ENCODE data around the gene PC.

PC gene

GRCh38 chr11:66855574-66856495 lies 102.3 kb downstream of the PC start:
- DNase-seq (ENCODE audit: low read depth, low spot score), result peak; percentile 97

- DNase-seq (ENCODE audit: low read depth, low spot score), result no peak
These were observed 103.4 kb downstream of the PC start for GRCh38 chr11:66854729-66855211.

DNA sequence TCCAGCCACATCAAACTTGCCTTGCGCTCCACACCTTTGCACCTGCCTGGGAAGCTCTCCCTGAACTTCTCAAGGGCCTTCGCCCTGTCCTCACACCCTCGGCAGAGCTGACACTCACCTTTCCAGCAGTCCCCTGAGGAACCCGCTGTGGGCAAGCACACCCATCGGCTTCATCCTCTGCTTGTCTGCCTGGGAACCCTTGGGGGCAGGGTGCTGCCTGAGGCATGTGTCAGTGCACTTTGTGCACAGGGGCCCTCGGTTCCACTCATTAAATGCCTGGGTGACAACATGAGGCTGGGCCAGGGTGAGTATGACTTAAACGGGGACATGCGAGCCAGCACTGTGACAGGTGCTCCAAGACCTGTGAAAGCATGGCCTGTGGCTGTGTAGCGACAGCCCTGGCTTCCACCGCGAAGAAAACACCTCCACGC lies 103.9 kb downstream of the PC start:
- no peak for DNase-seq (ENCODE audit: low read depth, low spot score)

DNA sequence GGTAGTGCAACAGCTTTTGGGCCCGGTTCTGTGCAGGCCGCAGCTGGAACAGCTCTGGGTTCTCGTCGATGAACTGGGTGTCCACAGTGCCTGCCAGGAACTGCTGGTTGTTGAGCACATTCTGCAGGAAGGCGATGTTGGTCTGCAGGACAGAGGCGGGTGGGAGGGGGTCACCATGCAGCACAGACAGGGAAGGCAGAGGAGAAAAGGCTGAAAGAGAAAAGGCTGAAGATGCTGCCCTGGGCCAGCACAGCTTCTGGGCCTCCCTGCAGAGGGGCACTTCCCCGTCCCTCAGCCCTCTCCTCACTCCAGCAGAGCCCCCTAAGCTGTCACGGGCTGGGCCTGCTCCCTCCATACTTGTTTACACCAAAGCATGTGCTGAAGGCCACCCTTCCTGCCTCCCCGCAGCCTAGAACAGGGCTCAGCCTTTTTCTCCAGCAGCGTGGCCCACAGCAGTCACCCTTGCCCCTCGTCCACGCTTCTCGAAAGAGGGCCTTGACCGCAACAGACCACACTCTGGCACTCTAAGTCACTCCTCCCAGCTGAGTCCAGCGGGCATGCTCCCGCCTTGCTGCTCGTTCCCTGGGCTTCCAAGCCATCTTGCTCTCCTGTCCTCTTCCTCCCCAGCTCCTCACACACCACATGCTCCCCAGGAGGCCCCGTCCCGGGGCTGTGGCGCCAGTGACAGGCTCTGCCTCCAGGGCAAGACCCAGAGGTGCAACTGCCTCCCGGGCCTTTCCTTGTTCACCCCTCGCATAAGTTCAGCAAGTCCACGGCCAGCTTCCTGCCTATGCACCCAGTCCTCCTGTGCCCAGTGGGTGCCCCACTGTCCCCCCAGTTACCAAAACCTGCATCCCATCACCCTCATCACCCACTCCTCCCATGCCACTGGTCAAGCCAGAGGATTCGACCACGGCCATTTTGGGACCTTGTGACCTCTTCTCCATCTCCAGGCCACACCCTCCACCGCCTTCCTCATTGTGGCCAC lies 104.6 kb downstream of the PC start:
- DNase-seq (ENCODE audit: low read depth, low spot score), result no peak

GRCh38 chr11:66852466-66853241 lies 105.5 kb downstream of the PC start:
- DNase-seq (ENCODE audit: low read depth, low spot score), result no peak

- DNase-seq (ENCODE audit: low read depth, low spot score), result no peak
These were observed 106.3 kb downstream of the PC start for GRCh38 chr11:66851698-66852465.

GRCh38 chr11:66851239-66851596 lies 107.0 kb downstream of the PC start:
- no peak for DNase-seq (ENCODE audit: low read depth, low spot score)

DNA sequence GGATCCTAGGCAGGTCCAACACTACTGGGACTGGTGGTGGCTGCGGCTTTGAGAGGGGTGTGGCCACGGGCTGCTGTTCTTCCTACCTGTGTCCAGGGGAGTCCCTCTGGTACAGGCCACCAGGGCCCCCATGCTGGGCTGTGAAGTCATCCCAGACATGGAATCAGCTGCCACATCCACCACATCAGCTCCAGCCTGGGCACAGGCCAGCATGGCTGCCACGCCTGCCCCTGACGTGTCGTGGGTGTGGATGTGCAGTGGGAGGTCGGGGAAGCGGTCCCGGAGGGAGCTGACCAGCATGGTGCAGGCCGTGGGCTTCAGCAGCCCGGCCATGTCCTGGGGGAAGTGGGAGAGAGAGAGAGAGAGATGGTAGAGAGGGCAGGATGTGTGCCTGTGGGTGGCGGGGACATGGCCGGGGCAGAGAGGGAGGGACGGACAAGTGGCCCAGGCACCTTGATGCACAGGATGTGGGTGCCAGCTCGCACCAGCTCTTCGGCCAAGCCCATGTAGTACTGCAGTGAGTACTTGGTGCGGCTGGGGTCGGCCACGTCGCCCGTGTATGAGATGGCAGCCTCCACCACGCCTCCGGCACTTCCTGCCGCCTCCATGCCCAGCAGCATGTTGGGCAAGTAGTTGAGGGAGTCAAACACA lies 107.5 kb downstream of the PC start:
- DNase-seq (ENCODE audit: low read depth, low spot score), result no peak

DNA sequence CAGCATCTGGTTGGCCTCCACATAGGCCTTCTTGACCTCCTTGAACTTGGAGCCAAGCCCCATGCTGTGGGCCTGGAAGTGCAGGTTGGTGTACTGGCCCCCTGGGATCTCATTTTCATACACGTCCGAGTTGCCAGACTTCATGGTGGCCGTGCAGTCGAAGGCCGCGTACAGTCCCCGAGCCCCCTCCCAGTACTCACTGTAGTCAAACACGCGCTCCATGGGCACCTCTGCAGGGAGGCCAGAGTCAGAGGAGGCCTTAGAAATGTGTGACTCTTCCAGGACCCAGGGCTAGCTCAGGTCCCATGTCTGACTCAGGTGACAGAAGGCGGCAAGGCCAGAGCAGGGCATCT lies 108.0 kb downstream of the PC start:
- no peak for DNase-seq (ENCODE audit: low read depth, low spot score)

DNA sequence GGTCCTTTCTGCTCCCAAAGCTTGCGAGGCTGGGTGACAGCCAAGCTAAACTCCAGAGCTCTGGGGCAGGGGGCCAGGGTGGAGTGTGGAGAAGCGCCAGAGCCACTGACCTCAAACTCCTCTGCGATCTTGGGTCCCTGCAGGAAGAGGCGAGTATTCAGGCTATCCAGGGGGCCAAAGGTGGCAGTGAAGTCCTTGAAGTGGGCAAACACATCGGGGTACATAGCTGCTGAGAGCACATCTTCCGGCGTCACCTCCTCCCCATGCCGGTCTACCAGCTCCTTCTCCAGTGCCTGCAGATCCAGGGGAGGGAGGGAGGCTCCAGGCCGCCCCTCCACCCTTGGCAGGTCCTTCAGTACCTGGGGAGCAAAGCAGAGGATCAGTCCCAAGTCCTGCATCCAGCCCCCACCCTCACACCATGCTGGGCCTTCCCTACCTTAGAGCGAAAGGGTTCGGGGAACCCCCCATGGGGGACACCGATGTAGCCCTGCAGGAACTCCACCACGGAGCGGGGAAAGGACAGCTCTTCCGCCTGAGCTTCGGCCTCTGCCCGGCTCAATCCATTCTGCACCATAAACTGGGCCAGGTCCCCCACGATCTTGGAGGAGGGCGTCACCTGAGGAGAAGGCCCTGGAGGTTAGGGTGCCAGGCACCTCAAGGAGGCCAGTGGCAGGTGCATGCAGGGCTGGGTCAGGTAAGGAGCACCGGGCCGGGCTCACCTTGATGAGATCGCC lies 108.5 kb downstream of the PC start:
- DNase-seq (ENCODE audit: low read depth, low spot score), result no peak

- no peak for DNase-seq (ENCODE audit: low read depth, low spot score)
These were observed 109.3 kb downstream of the PC start for GRCh38 chr11:66848671-66849500.

GRCh38 chr11:66847461-66848232 lies 110.5 kb downstream of the PC start:
- no peak for DNase-seq (ENCODE audit: low read depth, low spot score)

DNA sequence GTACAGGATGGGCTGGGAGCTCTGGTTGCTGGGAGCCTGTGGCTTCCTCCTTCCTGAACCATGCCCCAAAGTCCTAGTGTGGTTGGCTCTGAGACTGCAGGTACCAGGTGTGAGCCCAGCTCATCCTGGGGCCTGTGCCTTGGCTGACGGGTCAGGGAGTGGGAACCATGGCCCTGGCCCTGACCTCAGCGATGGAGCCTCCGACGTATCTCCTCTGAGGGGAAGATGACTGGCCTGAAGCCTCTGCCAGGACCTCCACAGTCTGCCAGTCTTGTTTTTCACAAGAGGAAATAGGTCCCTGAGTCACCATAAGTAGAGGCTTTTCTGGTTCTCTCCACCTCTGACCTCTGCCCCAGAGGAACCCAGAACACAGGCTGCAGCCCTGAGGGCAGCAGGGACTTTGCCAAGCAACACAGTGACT lies 111.5 kb downstream of the PC start:
- DNase-seq (ENCODE audit: low read depth, low spot score), result no peak

DNA sequence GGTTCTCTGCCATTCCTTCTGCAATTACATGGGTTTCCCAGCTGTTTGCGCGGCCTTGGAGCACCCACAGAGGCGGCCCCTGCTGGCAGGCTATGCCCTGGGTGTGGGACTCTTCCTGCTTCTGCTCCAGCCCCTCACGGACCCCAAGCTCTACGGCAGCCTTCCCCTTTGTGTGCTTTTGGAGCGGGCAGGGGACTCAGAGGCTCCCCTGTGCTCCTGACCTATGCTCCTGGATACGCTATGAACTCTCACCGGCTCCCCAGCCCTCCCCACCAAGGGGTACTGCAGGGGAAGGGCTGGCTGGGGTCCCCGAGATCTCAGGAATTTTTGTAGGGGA lies 112.3 kb downstream of the PC start:
- no peak for DNase-seq (ENCODE audit: low read depth, low spot score)

GRCh38 chr11:66845143-66845875 lies 112.9 kb downstream of the PC start:
- no peak for DNase-seq (ENCODE audit: low read depth, low spot score)

- no peak for DNase-seq (ENCODE audit: low read depth, low spot score)
These were observed 113.6 kb downstream of the PC start for GRCh38 chr11:66844496-66845142.
